GM12892 (cell line): ENCODE data around the gene MYO3A.
"Not testable (repeated sequence)": the region's sequence is repeated elsewhere in the genome, so short reads cannot be mapped to it uniquely, and the experiment has no call there.

Source experiments
- DNase-seq: peaks from one replicate; pipeline ENCODE4 v3.0.0; 2011; ENCODE audit not compliant: insufficient read length
- FAIRE-seq: peaks from 2 replicates; lab custom pipeline; 2011; peaks lifted over from hg19 to GRCh38; lab: Jason Lieb, UNC
- POLR2A ChIP-seq: IDR thresholded peaks from 2 replicates; pipeline ENCODE4 v1.6.1; 2011; ENCODE audit warnings: low read depth, low read length, control low read depth
- POLR2AphosphoS5 ChIP-seq: IDR thresholded peaks from 2 replicates; pipeline ENCODE4 v1.6.1; 2011; ENCODE audit warnings: low read depth, low read length, control low read depth
- TAF1 ChIP-seq: IDR thresholded peaks from 2 replicates; pipeline ENCODE4 v1.6.1; 2011; ENCODE audit warnings: low read depth, mild to moderate bottlenecking, control low read depth, low read length, borderline replicate concordance

The MYO3A gene

GRCh38 chr10:25999295-25999981 is 65.4 kb downstream of the MYO3A start:
- DNase-seq (no peak), FAIRE-seq (no peak)
- TF ChIP-seq POLR2AphosphoS5 (no peak), POLR2A (no peak), TAF1 (no peak)

- TF ChIP-seq POLR2A (no peak), TAF1 (no peak), POLR2AphosphoS5 (no peak)
- FAIRE-seq: no peak
- DNase-seq: no peak
Observed at GRCh38 chr10:26000971-26001370, 66.9 kb downstream of the MYO3A start.

GRCh38 chr10:26002466-26002865 is 68.4 kb downstream of the MYO3A start:
- DNase-seq, FAIRE-seq: not testable (repeated sequence)

- FAIRE-seq: no peak
- TF ChIP-seq POLR2A (no peak), POLR2AphosphoS5 (no peak), TAF1 (no peak)
- DNase-seq: no peak
Observed at GRCh38 chr10:26015092-26015491, 81.1 kb downstream of the MYO3A start.

GRCh38 chr10:26022831-26023230 is 88.8 kb downstream of the MYO3A start:
- TF ChIP-seq TAF1 (no peak), POLR2AphosphoS5 (no peak), POLR2A (no peak)
- FAIRE-seq (no peak), DNase-seq (no peak)

- no peak for DNase-seq
- no peak for TF ChIP-seq POLR2A
- no peak for TF ChIP-seq TAF1
- no peak for TF ChIP-seq POLR2AphosphoS5
- no peak for FAIRE-seq
Observed at GRCh38 chr10:26024303-26024702, 90.3 kb downstream of the MYO3A start.

GRCh38 chr10:26025523-26025922 is 91.5 kb downstream of the MYO3A start:
- no peak for FAIRE-seq
- TF ChIP-seq TAF1: no peak
- no peak for TF ChIP-seq POLR2AphosphoS5
- no peak for TF ChIP-seq POLR2A
- DNase-seq: no peak

- FAIRE-seq (no peak), DNase-seq (no peak)
Observed at GRCh38 chr10:26029858-26030257, 95.8 kb downstream of the MYO3A start.

GRCh38 chr10:26031300-26031699 is 97.3 kb downstream of the MYO3A start:
- FAIRE-seq (no peak), DNase-seq (no peak)
- TF ChIP-seq POLR2A (no peak), POLR2AphosphoS5 (no peak), TAF1 (no peak)

More at GRCh38 chr10:26029858-26030257, 95.8 kb downstream of the MYO3A start:
- no peak for TF ChIP-seq POLR2A
- no peak for TF ChIP-seq TAF1
- no peak for TF ChIP-seq POLR2AphosphoS5

GRCh38 chr10:26043469-26043868 is 109.4 kb downstream of the MYO3A start:
- FAIRE-seq (no peak), DNase-seq (no peak)
- no peak for TF ChIP-seq POLR2A
- TF ChIP-seq POLR2AphosphoS5: no peak
- TF ChIP-seq TAF1: no peak

GRCh38 chr10:26044141-26044749 is 110.2 kb downstream of the MYO3A start:
- DNase-seq (no peak), FAIRE-seq (no peak)
- TF ChIP-seq TAF1: no peak

- TF ChIP-seq POLR2AphosphoS5 (no peak), TAF1 (no peak), POLR2A (no peak)
- no peak for DNase-seq
- no peak for FAIRE-seq
Observed at GRCh38 chr10:26046073-26046700, 112.2 kb downstream of the MYO3A start.
